Measurements from ENCODE around the gene LIMK2. TPM values are rescaled to one million over a fixed set of nuclear protein-coding genes. Genes with fewer than 3 reads are reported as not detected.

The LIMK2 gene
- total RNA-seq, 1 donor from 2014 or later: 61.2 TPM

DNA sequence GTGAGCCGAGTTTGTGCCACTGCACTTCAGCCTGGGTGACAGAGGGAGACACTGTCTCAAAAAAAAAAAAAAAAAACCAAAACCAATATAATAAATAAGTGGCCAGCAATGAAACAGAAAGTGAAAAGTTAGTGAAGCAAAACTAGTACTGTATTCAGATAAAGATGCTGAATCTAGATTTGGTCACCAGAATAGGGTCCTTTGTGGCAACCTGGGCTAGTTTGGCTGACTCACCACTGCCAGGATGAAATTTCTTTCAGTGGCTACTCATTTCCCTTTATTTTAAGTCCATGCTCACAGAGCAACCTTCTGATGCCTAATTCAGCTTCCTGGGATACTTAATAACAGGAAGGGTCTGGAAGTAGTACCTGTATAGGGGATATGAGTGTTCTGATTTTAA lies 26.0 kb downstream of the LIMK2 start:
- H3K9me3 ChIP-seq: no peaks in the 10 kb centered on the region
- intact Hi-C loops (cut with DNase I): no loop called here
- peaks cover 4% of the 10 kb centered on the region for H3K36me3 ChIP-seq
- TF ChIP-seq, protein P1, sequence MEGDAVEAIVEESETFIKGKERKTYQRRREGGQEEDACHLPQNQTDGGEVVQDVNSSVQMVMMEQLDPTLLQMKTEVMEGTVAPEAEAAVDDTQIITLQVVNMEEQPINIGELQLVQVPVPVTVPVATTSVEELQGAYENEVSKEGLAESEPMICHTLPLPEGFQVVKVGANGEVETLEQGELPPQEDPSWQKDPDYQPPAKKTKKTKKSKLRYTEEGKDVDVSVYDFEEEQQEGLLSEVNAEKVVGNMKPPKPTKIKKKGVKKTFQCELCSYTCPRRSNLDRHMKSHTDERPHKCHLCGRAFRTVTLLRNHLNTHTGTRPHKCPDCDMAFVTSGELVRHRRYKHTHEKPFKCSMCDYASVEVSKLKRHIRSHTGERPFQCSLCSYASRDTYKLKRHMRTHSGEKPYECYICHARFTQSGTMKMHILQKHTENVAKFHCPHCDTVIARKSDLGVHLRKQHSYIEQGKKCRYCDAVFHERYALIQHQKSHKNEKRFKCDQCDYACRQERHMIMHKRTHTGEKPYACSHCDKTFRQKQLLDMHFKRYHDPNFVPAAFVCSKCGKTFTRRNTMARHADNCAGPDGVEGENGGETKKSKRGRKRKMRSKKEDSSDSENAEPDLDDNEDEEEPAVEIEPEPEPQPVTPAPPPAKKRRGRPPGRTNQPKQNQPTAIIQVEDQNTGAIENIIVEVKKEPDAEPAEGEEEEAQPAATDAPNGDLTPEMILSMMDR (IDR thresholded peaks at IDR 0.05): no peak
- no peaks in the 10 kb centered on the region for H3K27me3 ChIP-seq (ENCODE audit: low read depth)
- H3K27ac ChIP-seq: no peak overlapping the region
- DNase-seq (no peak), ATAC-seq (no peak)
- peaks cover 44% of the 10 kb centered on the region for H3K4me1 ChIP-seq
- H3K4me3 ChIP-seq: no peak overlapping the region

DNA sequence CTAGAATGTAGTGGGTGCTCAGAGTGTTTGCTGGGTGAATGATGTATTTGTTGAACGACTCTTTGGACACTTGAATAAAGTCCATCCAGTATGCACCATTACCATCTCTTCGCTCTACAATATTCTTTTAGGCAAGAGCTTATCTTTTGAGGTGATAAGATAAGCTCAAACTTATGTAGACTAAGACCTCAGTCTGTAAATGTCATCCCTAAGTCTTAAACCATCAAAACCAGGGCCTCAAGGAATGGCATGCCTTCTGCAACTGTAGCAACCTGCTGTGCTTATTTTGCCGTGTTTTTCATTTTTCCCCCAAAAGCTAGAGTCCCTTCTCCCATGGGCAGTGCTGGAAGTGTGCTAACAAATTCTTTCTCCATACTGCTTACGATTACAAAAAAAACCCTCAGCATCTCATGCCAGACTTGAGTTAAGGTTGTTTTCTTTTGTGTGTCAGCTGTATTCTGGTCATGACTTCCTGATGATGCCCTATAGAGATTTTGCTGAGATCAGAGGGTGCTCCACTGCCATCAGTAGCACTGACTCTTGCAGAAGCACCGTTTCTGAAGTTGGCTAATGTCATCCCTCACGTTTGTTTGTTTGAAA lies 27.8 kb downstream of the LIMK2 start:
- Histone ChIP-seq H3K4me3 (no peak overlapping the region), H3K27me3 (ENCODE audit: low read depth) (no peaks in the 10 kb centered on the region), H3K9me3 (no peaks in the 10 kb centered on the region), H3K4me1 (peaks cover 28% of the 10 kb centered on the region), H3K36me3 (peaks cover 4% of the 10 kb centered on the region), H3K27ac (no peak overlapping the region)
- no peak for ATAC-seq
- TF ChIP-seq, protein P1 (IDR thresholded peaks at IDR 0.05): no peak
- intact Hi-C loops (cut with DNase I): no loop called here
- no peak for DNase-seq

- DNase-seq (no peak), ATAC-seq (no peak)
- H3K27me3 ChIP-seq (ENCODE audit: low read depth): no peaks in the 10 kb centered on the region
- H3K4me3 ChIP-seq: no peak overlapping the region
- H3K27ac ChIP-seq: no peak overlapping the region
- intact Hi-C loops (cut with DNase I): no loop called here
- H3K36me3 ChIP-seq: peaks cover 4% of the 10 kb centered on the region
- peaks cover 19% of the 10 kb centered on the region for H3K4me1 ChIP-seq
- TF ChIP-seq, protein P1 (IDR thresholded peaks at IDR 0.05): no peak
- H3K9me3 ChIP-seq: no peaks in the 10 kb centered on the region
Observed at GRCh38 chr22:31241200-31241599, 29.1 kb downstream of the LIMK2 start.

GRCh38 chr22:31241936-31242335 lies 29.8 kb downstream of the LIMK2 start:
- Histone ChIP-seq H3K9me3 (no peaks in the 10 kb centered on the region), H3K36me3 (peaks cover 4% of the 10 kb centered on the region), H3K27me3 (ENCODE audit: low read depth) (no peaks in the 10 kb centered on the region), H3K4me1 (peaks cover 19% of the 10 kb centered on the region), H3K4me3 (no peak overlapping the region), H3K27ac (no peak overlapping the region)
- no peak for DNase-seq
- TF ChIP-seq, protein P1 (IDR thresholded peaks at IDR 0.05): no peak
- intact Hi-C loops (cut with DNase I): no loop called here
- ATAC-seq: no peak

DNA sequence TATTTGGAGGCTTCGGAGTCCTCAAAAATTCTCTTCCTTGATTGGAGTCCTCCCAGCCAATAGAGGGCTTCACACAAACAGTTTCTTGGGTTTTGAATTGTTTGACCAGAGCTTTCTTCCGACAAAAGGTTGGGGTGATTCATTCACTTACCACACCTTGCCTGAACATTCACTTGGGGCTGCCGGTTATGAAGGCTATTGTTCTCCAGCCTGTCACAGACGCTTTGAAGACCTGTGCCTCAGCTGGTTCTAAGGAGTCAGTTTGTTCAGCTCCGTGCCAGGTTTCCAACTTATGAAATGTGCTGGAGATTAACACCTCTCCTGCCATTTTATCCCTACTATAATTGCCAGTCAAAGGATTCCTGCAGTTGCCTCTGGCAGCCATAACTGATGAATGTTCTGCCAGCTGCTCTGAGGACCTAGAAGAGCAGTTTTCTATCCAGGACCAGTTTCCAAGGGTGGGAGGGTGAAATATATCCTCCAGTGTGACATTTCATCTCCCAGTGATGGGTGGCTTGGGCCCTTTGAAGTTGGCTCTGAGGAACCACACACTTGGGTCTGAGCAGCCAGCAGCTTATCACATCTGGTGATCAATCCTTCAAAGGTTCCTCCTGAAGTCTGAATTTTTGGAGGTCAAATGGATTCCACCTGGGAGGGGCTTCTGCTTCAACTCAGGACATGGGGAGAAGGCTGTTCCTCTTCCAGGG lies 31.4 kb downstream of the LIMK2 start:
- Histone ChIP-seq H3K9me3 (no peaks in the 10 kb centered on the region), H3K4me1 (peaks cover 31% of the 10 kb centered on the region), H3K4me3 (no peak overlapping the region), H3K36me3 (peaks cover 4% of the 10 kb centered on the region), H3K27me3 (ENCODE audit: low read depth) (no peaks in the 10 kb centered on the region), H3K27ac (no peak overlapping the region)
- TF ChIP-seq, protein P1 (IDR thresholded peaks at IDR 0.05): no peak
- DNase-seq (no peak), ATAC-seq (no peak)
- intact Hi-C loops (cut with DNase I): no loop called here

All from lower lobe of right lung (tissue), 2 donors.